Measurements from ENCODE around the gene FOXO6.

Gene FOXO6

GRCh38 chr1:41368801-41369200, 7.6 kb downstream of the FOXO6 start:
- Histone ChIP-seq H3K9ac (ENCODE audit: low read length in 2 of 2) (no peak overlapping the region), H3K36me3 (ENCODE audit: control insufficient read depth in 2 of 2, insufficient read depth in 2 of 2, low read length in 2 of 2) (no peaks in the 10 kb centered on the region), H3K4me1 (ENCODE audit: control insufficient read depth, insufficient read depth, low read length) (peaks cover 38% of the 10 kb centered on the region), H3K27me3 (ENCODE audit: control insufficient read depth in 1 of 2, insufficient read depth in 2 of 2, low read length in 2 of 2) (peaks cover 0 to 8% of the 10 kb centered on the region in 2 donors), H3K27ac (ENCODE audit: low read length) (no peak overlapping the region), H3K9me3 (ENCODE audit: control insufficient read depth in 2 of 2, low read length in 2 of 2) (no peaks in the 10 kb centered on the region), H3K4me3 (ENCODE audit: low read length in 2 of 2) (no peak overlapping the region)

DNA sequence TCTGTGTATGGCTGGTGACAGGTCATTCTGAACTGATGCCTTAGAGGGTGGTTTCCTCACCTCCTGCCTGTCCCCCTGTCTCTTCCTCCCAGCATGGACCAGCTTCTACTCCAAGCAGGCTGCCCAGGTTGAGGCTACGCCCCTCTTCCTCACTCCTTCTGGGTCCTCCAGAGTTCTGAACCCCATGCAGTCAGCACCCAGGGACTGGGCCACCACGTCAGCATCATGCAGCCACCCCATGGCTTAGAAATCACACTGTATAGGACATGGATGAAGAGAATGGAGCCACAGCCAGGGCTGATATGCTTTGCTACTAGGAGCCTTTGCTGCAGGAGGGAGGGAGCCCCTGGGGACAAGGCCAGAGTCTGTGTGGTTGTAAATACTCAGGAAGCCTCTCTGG, 8.3 kb downstream of the FOXO6 start:
- H3K9me3 ChIP-seq (ENCODE audit: control insufficient read depth in 2 of 2, low read length in 2 of 2), result no peaks in the 10 kb centered on the region
- H3K36me3 ChIP-seq (ENCODE audit: control insufficient read depth in 2 of 2, insufficient read depth in 2 of 2, low read length in 2 of 2), result no peaks in the 10 kb centered on the region
- H3K27ac ChIP-seq (ENCODE audit: low read length), result no peak overlapping the region
- H3K4me3 ChIP-seq (ENCODE audit: low read length in 2 of 2), result no peak overlapping the region
- H3K9ac ChIP-seq (ENCODE audit: low read length in 2 of 2), result no peak overlapping the region
- peaks cover 0 to 8% of the 10 kb centered on the region in 2 donors for H3K27me3 ChIP-seq (ENCODE audit: control insufficient read depth in 1 of 2, insufficient read depth in 2 of 2, low read length in 2 of 2)
- H3K4me1 ChIP-seq (ENCODE audit: control insufficient read depth, insufficient read depth, low read length), result peaks cover 36% of the 10 kb centered on the region

DNA sequence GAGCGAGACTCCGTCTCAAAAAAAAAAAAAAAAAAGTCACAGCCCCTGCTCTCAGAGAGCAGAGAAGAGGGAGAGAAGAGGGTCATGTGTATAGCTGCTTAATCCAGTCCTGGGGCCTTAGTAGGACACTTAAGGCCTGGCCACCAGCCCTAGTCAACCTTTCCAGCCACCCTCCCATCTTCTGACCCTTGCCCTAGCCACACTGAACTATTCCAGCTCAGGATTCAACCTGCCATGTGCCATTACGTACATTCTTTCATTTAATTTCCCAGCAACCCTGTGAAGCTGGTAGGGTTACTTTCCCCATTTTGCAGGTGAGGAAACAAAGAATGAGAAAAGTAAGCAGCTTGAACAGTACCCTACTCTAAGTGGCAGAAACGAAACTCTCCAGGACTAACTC, 9.0 kb downstream of the FOXO6 start:
- H3K4me1 ChIP-seq (ENCODE audit: control insufficient read depth, insufficient read depth, low read length), result peaks cover 31% of the 10 kb centered on the region

DNA sequence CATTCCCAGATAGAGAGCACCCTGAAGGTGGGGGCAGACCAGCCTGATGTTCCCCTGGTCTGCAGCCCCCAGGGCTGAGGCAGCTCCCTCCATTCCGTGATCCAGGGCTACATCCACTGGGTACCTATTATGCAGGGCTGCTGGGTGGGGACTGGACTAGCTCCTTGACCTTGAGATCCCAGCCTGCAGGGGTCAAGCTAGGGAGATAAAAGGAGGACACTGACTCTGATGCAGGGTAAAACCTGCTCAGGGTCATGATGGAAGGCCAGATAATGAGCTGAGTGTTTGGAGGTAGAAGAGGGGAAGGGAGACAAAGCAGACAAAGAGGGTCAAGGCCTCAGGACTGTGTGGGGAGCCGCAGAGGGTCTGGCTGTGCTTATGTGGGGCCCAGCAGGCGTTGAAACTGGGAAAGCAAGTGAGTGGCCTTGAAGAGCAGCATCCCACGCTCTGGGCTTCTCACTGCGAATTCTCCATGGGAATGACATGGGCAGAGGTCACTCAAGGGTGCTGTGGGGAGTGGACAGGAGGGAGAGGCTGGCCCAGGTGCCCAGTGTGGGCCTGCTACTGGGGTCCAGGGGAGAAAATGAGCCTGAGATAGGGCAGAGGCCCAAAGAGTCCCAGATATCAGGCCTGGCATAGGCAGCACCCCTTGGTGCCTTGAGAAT, 9.7 kb downstream of the FOXO6 start:
- Histone ChIP-seq H3K36me3 (ENCODE audit: control insufficient read depth in 2 of 2, insufficient read depth in 2 of 2, low read length in 2 of 2) (no peaks in the 10 kb centered on the region), H3K27me3 (ENCODE audit: control insufficient read depth in 1 of 2, insufficient read depth in 2 of 2, low read length in 2 of 2) (peaks cover 0 to 8% of the 10 kb centered on the region in 2 donors), H3K9me3 (ENCODE audit: control insufficient read depth in 2 of 2, low read length in 2 of 2) (no peaks in the 10 kb centered on the region), H3K9ac (ENCODE audit: low read length in 2 of 2) (no peak overlapping the region), H3K4me3 (ENCODE audit: low read length in 2 of 2) (no peak overlapping the region), H3K27ac (ENCODE audit: low read length) (no peak overlapping the region), H3K4me1 (ENCODE audit: control insufficient read depth, insufficient read depth, low read length) (peaks cover 24% of the 10 kb centered on the region)

More for the DNA sequence above, 9.0 kb downstream of the FOXO6 start:
- no peaks in the 10 kb centered on the region for H3K9me3 ChIP-seq (ENCODE audit: control insufficient read depth in 2 of 2, low read length in 2 of 2)
- H3K27ac ChIP-seq (ENCODE audit: low read length), result no peak overlapping the region
- H3K4me3 ChIP-seq (ENCODE audit: low read length in 2 of 2), result no peak overlapping the region
- H3K27me3 ChIP-seq (ENCODE audit: control insufficient read depth in 1 of 2, insufficient read depth in 2 of 2, low read length in 2 of 2), result peaks cover 0 to 8% of the 10 kb centered on the region in 2 donors
- no peaks in the 10 kb centered on the region for H3K36me3 ChIP-seq (ENCODE audit: control insufficient read depth in 2 of 2, insufficient read depth in 2 of 2, low read length in 2 of 2)
- H3K9ac ChIP-seq (ENCODE audit: low read length in 2 of 2), result no peak overlapping the region

GRCh38 chr1:41371630-41372599, 10.7 kb downstream of the FOXO6 start:
- H3K4me3 ChIP-seq (ENCODE audit: low read length in 2 of 2), result no peak overlapping the region
- H3K9me3 ChIP-seq (ENCODE audit: control insufficient read depth in 2 of 2, low read length in 2 of 2), result no peaks in the 10 kb centered on the region
- no peaks in the 10 kb centered on the region for H3K36me3 ChIP-seq (ENCODE audit: control insufficient read depth in 2 of 2, insufficient read depth in 2 of 2, low read length in 2 of 2)
- H3K9ac ChIP-seq (ENCODE audit: low read length in 2 of 2), result no peak overlapping the region
- peaks cover 16% of the 10 kb centered on the region for H3K4me1 ChIP-seq (ENCODE audit: control insufficient read depth, insufficient read depth, low read length)
- peaks cover 0 to 4% of the 10 kb centered on the region in 2 donors for H3K27me3 ChIP-seq (ENCODE audit: control insufficient read depth in 1 of 2, insufficient read depth in 2 of 2, low read length in 2 of 2)
- H3K27ac ChIP-seq (ENCODE audit: low read length), result no peak overlapping the region

DNA sequence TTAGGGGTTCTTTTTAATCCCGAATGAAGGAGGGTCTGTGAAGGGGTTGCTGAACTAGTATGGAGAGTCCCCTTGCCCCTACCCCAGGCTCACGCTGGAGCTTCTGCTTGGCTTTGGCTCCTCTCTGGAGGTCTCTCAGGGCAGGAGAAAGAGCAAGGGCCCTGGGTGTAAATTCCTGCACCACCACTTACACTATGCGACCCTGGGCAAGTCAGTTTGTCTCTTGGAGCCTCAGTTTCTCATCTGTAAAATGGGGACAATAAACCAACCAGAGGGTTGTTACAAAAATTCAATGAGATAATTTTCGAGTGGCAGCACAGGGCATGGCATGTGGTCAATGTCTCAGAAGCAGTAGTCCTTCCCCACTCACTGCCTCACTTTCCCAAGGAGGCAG, 11.4 kb downstream of the FOXO6 start:
- no peaks in the 10 kb centered on the region for H3K36me3 ChIP-seq (ENCODE audit: control insufficient read depth in 2 of 2, insufficient read depth in 2 of 2, low read length in 2 of 2)
- H3K4me3 ChIP-seq (ENCODE audit: low read length in 2 of 2), result no peak overlapping the region
- H3K9ac ChIP-seq (ENCODE audit: low read length in 2 of 2), result no peak overlapping the region
- no peaks in the 10 kb centered on the region for H3K27me3 ChIP-seq (ENCODE audit: control insufficient read depth in 1 of 2, insufficient read depth in 2 of 2, low read length in 2 of 2)
- no peaks in the 10 kb centered on the region for H3K9me3 ChIP-seq (ENCODE audit: control insufficient read depth in 2 of 2, low read length in 2 of 2)
- H3K4me1 ChIP-seq (ENCODE audit: control insufficient read depth, insufficient read depth, low read length), result peaks cover 19% of the 10 kb centered on the region
- no peak overlapping the region for H3K27ac ChIP-seq (ENCODE audit: low read length)

DNA sequence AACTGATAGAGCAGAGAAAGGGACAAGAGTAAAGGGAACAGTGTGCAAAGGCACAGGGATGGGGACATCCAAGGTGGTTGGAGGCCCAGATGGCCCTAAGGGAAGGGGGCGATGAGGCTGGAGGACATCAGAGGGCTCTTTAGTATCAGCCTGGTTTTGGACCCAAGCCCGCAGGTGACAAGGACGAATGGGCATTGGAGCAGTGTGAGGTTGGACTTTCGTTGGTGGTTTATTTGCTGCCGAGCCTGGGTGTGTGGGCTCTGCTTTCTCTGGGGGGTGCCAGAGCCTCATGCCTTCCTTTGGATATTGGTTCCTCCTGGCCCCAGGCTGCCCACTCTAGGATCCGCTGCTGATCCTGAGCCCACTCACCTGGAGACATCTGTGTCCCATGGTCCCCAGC, 12.1 kb downstream of the FOXO6 start:
- no peak overlapping the region for H3K4me3 ChIP-seq (ENCODE audit: low read length in 2 of 2)
- peaks cover 21% of the 10 kb centered on the region for H3K4me1 ChIP-seq (ENCODE audit: control insufficient read depth, insufficient read depth, low read length)
- no peak overlapping the region for H3K27ac ChIP-seq (ENCODE audit: low read length)
- H3K36me3 ChIP-seq (ENCODE audit: control insufficient read depth in 2 of 2, insufficient read depth in 2 of 2, low read length in 2 of 2), result peaks cover under 1% of the 10 kb centered on the region in 2 donors
- H3K9me3 ChIP-seq (ENCODE audit: control insufficient read depth in 2 of 2, low read length in 2 of 2), result no peaks in the 10 kb centered on the region
- H3K27me3 ChIP-seq (ENCODE audit: control insufficient read depth in 1 of 2, insufficient read depth in 2 of 2, low read length in 2 of 2), result no peaks in the 10 kb centered on the region
- no peak overlapping the region for H3K9ac ChIP-seq (ENCODE audit: low read length in 2 of 2)

DNA sequence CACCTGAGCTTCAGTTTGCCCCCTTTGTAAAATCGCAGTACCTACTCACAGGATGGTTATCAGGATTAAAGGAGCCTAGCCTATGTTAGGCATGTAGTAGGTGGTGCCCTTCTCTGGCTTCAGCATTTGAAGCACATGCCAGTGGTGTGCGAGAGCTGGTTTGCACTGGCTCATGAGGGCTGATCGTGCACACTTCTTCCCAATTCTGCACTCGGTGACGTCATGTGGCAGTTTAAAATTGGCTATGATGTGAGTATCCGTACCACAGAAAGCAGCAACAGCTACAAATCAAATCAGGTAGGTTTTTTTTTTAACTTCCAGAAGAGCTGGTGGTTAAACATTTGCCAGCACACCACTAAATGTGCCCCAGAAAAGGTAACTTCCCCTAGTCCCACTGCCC, 13.5 kb downstream of the FOXO6 start:
- Histone ChIP-seq H3K27me3 (ENCODE audit: control insufficient read depth in 1 of 2, insufficient read depth in 2 of 2, low read length in 2 of 2) (no peaks in the 10 kb centered on the region), H3K27ac (ENCODE audit: low read length) (no peak overlapping the region), H3K9me3 (ENCODE audit: control insufficient read depth in 2 of 2, low read length in 2 of 2) (no peaks in the 10 kb centered on the region), H3K36me3 (ENCODE audit: control insufficient read depth in 2 of 2, insufficient read depth in 2 of 2, low read length in 2 of 2) (peaks cover 2 to 3% of the 10 kb centered on the region in 2 donors), H3K4me3 (ENCODE audit: low read length in 2 of 2) (no peak overlapping the region), H3K4me1 (ENCODE audit: control insufficient read depth, insufficient read depth, low read length) (peaks cover 22% of the 10 kb centered on the region), H3K9ac (ENCODE audit: low read length in 2 of 2) (no peak overlapping the region)

GRCh38 chr1:41377397-41377796, 16.2 kb downstream of the FOXO6 start:
- H3K4me3 ChIP-seq (ENCODE audit: low read length in 2 of 2), result no peak overlapping the region
- peaks cover 27% of the 10 kb centered on the region for H3K4me1 ChIP-seq (ENCODE audit: control insufficient read depth, insufficient read depth, low read length)
- peaks cover 2 to 3% of the 10 kb centered on the region in 2 donors for H3K36me3 ChIP-seq (ENCODE audit: control insufficient read depth in 2 of 2, insufficient read depth in 2 of 2, low read length in 2 of 2)
- no peak overlapping the region for H3K9ac ChIP-seq (ENCODE audit: low read length in 2 of 2)
- H3K27me3 ChIP-seq (ENCODE audit: control insufficient read depth in 1 of 2, insufficient read depth in 2 of 2, low read length in 2 of 2), result no peaks in the 10 kb centered on the region
- H3K27ac ChIP-seq (ENCODE audit: low read length), result no peak overlapping the region
- H3K9me3 ChIP-seq (ENCODE audit: control insufficient read depth in 2 of 2, low read length in 2 of 2), result no peaks in the 10 kb centered on the region

DNA sequence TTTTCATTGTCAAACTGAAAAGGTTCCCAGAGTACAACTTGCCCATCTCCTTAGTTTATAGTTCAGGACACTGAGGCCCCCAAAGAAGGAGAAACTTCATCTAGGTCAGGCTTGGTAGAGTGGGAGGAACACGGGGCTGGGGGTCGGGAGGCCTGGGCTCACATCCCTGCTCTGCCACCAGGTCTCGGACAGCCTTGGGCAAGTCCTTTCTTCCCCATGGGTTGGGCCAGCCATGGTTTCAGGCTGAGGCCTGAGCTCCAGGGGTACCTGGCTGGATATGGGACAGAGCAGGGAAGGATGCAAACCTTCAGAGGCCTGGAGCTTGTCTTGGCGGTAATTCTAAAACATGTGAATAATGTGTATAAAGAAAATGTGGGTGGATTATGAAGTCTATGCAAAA, 17.0 kb downstream of the FOXO6 start:
- H3K36me3 ChIP-seq (ENCODE audit: control insufficient read depth in 2 of 2, insufficient read depth in 2 of 2, low read length in 2 of 2), result peaks cover 2 to 3% of the 10 kb centered on the region in 2 donors
- no peak overlapping the region for H3K9ac ChIP-seq (ENCODE audit: low read length in 2 of 2)
- no peaks in the 10 kb centered on the region for H3K9me3 ChIP-seq (ENCODE audit: control insufficient read depth in 2 of 2, low read length in 2 of 2)
- no peak overlapping the region for H3K4me3 ChIP-seq (ENCODE audit: low read length in 2 of 2)
- H3K27me3 ChIP-seq (ENCODE audit: control insufficient read depth in 1 of 2, insufficient read depth in 2 of 2, low read length in 2 of 2), result no peaks in the 10 kb centered on the region
- no peak overlapping the region for H3K27ac ChIP-seq (ENCODE audit: low read length)
- H3K4me1 ChIP-seq (ENCODE audit: control insufficient read depth, insufficient read depth, low read length), result peaks cover 29% of the 10 kb centered on the region

Measured in stomach smooth muscle (tissue), 2 donors.